ENCODE results near the gene MEIOC.

The MEIOC gene

GRCh38 chr17:44707755-44708400 lies 51.6 kb downstream of the MEIOC start:
- no peak for DNase-seq

GRCh38 chr17:44708401-44709263 lies 52.4 kb downstream of the MEIOC start, which contains the start of gene DBF4B:
Gene DBF4B (plus strand): TSS chr17:44708665. CDS start chr17:44708821, 156 bp downstream.
- peak in 57 of 58 donors; percentile 21 to 89 (median 73) for DNase-seq

GRCh38 chr17:44719444-44719843 lies 63.2 kb downstream of the MEIOC start:
- no peak for DNase-seq

GRCh38 chr17:44722254-44722653 lies 66.0 kb downstream of the MEIOC start:
- no peak for DNase-seq

Measured in anterior cingulate cortex (tissue), 58 donors.